HFFc6 (cell line): ENCODE measurements around the gene PTPRD. TPM values are rescaled to one million over a fixed set of nuclear protein-coding genes. Genes with fewer than 3 reads are reported as not detected.
"Not testable (repeated sequence)": the region's sequence is repeated elsewhere in the genome, so short reads cannot be mapped to it uniquely, and the experiment has no call there.

Source experiments
- DNase-seq: peaks from one replicate; pipeline ENCODE4 v3.0.0-alpha.2; 2018
- H3K27ac Mint-ChIP-seq: 2 replicates; pipeline ENCODE4 v1.8.0; 2020; ENCODE audit warnings: mild to moderate bottlenecking, mixed read lengths
- H3K27me3 Mint-ChIP-seq: 2 replicates; pipeline ENCODE4 v1.8.0; 2021; ENCODE audit warnings: mild to moderate bottlenecking, moderate library complexity, mixed read lengths; ENCODE audit not compliant: insufficient read depth
- H3K36me3 Mint-ChIP-seq: 2 replicates; pipeline ENCODE4 v1.8.0; 2021; ENCODE audit warnings: low read depth, mixed read lengths
- H3K4me1 Mint-ChIP-seq: 2 replicates; pipeline ENCODE4 v1.8.0; 2020; ENCODE audit warnings: low read depth, mixed read lengths
- H3K4me3 Mint-ChIP-seq: 2 replicates; pipeline ENCODE4 v1.8.0; 2020; ENCODE audit warnings: mild to moderate bottlenecking, moderate library complexity, mixed read lengths
- H3K9me3 Mint-ChIP-seq: 2 replicates; pipeline ENCODE4 v1.8.0; 2020; ENCODE audit warnings: mild to moderate bottlenecking, mixed read lengths
- CTCF ChIP-seq: fragments of 200-600 bp; sonication (generic); IDR thresholded peaks from 2 replicates; pipeline ENCODE4 v1.5.0; 2021; ENCODE audit warnings: antibody characterized with exemption, mild to moderate bottlenecking
- total RNA-seq, 6 experiments: library from RNA; stranded (reverse); fragmentation: NEBNext Ultra II Directional; extraction: Animal tissue kit (Norgen Biotek cat#: 25700); gene quantifications; 2 replicates in 1 of 6; 3 replicates in 5 of 6; pipeline ENCODE4 v1.2.3, GENCODE V29; 2021

PTPRD gene
- total RNA-seq, 6 experiments from 2014 or later = not detected

GRCh38 chr9:10488937-10489336 lies 123.9 kb downstream of the PTPRD start:
- H3K36me3 Mint-ChIP-seq = no peaks in the 10 kb centered on the region
- TF ChIP-seq CTCF = no peak
- H3K27me3 Mint-ChIP-seq = no peaks in the 10 kb centered on the region; the same call in 1 of the 2 replicates
- H3K4me1 Mint-ChIP-seq = no peaks in the 10 kb centered on the region
- no peak overlapping the region for H3K27ac Mint-ChIP-seq
- H3K4me3 Mint-ChIP-seq = no peak overlapping the region
- no peak for DNase-seq
- H3K9me3 Mint-ChIP-seq = peaks cover 29% of the 10 kb centered on the region

- TF ChIP-seq CTCF = peak; percentile 63
- Mint-ChIP-seq H3K4me3 (no peak overlapping the region), H3K9me3 (peaks cover 57% of the 10 kb centered on the region), H3K36me3 (no peaks in the 10 kb centered on the region), H3K27me3 (no peaks in the 10 kb centered on the region), H3K27ac (no peak overlapping the region), H3K4me1 (no peaks in the 10 kb centered on the region)
- no peak for DNase-seq
These were observed 133.6 kb downstream of the PTPRD start for GRCh38 chr9:10479172-10479571.

- H3K9me3 Mint-ChIP-seq = peaks cover 32% of the 10 kb centered on the region
- not testable (repeated sequence) for H3K4me3 Mint-ChIP-seq, H3K4me1 Mint-ChIP-seq, H3K27ac Mint-ChIP-seq, H3K36me3 Mint-ChIP-seq, DNase-seq, H3K27me3 Mint-ChIP-seq
These were observed 163.6 kb downstream of the PTPRD start for GRCh38 chr9:10449201-10449617.

GRCh38 chr9:10447036-10447435 lies 165.8 kb downstream of the PTPRD start:
- H3K27me3 Mint-ChIP-seq = peaks cover 1% of the 10 kb centered on the region; the same call in 1 of the 2 replicates
- no peaks in the 10 kb centered on the region for H3K4me1 Mint-ChIP-seq
- H3K27ac Mint-ChIP-seq = no peak overlapping the region
- DNase-seq = no peak
- H3K36me3 Mint-ChIP-seq = no peaks in the 10 kb centered on the region; the same call in 1 of the 2 replicates
- no peak overlapping the region for H3K4me3 Mint-ChIP-seq
- no peak for TF ChIP-seq CTCF
- H3K9me3 Mint-ChIP-seq = peaks cover 11% of the 10 kb centered on the region

GRCh38 chr9:10443868-10444204 lies 169.0 kb downstream of the PTPRD start:
- H3K36me3 Mint-ChIP-seq = no peaks in the 10 kb centered on the region; the same call in 1 of the 2 replicates
- no peaks in the 10 kb centered on the region for H3K4me1 Mint-ChIP-seq
- H3K27me3 Mint-ChIP-seq = peaks cover 1% of the 10 kb centered on the region; the same call in 1 of the 2 replicates
- H3K4me3 Mint-ChIP-seq = no peak overlapping the region
- no peak overlapping the region for H3K27ac Mint-ChIP-seq
- no peak for DNase-seq
- TF ChIP-seq CTCF = no peak
- peaks cover 21% of the 10 kb centered on the region for H3K9me3 Mint-ChIP-seq

GRCh38 chr9:10443181-10443867 lies 169.5 kb downstream of the PTPRD start:
- no peak for TF ChIP-seq CTCF
- no peak overlapping the region for H3K4me3 Mint-ChIP-seq
- H3K4me1 Mint-ChIP-seq = no peaks in the 10 kb centered on the region
- H3K9me3 Mint-ChIP-seq = peaks cover 21% of the 10 kb centered on the region
- H3K27me3 Mint-ChIP-seq = peaks cover 1% of the 10 kb centered on the region; the same call in 1 of the 2 replicates
- no peak for DNase-seq
- no peak overlapping the region for H3K27ac Mint-ChIP-seq
- no peaks in the 10 kb centered on the region; the same call in 1 of the 2 replicates for H3K36me3 Mint-ChIP-seq
